Activated gamma-delta T cell treated with anti-CD3 and anti-CD28 coated beads, Interleukin-2, amount 50 U/mL, for 16 hours (primary cell): Measurements from ENCODE around the gene CUX1.

Experiments used
- DNase-seq: peaks from one replicate; pipeline ENCODE4 v3.0.0-alpha.2; 2020; ENCODE audit warnings: low read depth

Gene CUX1

DNA sequence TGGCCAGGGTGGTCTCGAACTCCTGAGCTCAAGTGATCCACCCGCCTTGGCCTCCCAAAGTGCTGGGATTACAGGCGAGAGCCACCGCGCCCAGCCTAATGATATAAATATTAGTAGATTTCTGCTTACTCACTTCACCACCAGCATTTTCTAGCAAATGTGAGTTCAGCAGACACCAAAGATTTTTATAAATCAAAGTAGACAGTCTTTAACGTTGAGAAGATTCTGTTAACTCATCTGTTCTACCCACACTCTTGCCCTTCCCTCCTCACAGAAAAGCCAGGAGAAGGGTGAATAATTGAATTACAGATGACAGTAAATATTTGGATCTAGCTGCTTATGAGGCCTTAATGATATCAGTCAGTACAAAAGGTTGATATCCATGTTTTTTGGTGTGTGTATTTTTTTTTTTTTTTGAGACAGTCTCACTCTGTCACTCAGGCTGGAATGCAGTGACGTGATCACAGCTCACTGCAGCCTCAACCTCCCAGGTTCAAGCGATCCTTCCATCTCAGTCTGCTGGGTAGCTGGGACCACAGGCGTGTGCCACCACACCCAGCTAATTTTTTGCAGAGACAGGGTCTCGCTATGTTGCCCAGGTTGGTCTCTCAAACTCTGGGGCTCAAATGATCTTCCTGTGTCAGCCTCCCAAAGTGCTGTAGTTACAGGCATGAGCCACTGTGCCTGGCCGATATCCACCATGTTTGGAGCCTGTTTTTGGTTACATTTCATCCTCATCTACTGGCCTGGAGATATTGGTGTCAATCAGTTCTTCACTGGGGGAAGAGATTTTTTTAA, 120.5 kb downstream of the CUX1 start:
- no peak for DNase-seq

DNA sequence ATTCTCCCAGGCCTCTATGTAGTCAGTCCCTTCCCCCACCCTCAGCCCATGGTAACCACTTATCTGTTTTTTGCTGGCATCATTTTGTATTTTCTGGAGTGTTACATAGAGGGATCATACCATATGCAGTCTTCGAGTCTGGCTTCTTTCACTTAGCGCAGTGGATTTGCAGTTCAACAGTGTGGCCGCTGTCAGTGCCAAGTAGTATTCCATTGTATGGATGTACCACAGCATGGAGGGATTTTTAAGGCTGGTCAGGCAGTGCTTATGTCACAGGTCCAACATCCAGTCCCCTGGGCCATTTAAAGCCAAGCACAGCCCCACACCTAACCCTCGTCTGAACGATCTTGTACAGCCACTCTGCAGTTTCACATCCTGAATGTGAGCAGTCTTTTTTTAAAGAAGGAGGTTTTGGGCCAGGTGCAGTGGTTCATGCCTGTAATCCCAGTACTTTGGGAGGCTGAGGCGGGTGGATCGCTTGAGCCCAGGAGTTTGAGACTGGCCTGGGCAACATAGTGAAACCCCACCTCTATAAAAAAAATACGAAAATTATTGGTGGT, 121.8 kb downstream of the CUX1 start:
- DNase-seq: no peak

GRCh38 chr7:101940151-101940550, 122.7 kb downstream of the CUX1 start:
- no peak for DNase-seq

DNA sequence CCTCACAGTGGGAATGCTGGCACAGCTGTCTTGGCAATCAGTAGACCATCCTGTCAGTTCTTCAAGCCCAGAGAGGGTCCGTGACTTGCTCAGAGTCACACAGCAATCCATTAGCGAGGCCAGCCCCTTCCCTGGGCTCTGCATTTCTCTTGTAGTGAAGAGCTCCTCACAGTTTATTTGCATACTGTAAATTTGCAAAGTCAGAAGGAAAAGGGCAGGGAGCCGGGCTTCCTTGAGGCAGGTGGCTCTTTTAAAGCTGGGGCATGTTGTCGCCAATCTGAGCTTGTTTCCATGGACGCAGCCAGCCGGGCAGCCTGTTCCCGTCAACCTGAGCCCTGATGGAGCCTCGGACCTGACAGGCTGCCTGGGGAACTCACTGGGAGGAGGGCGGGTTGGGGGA, 123.4 kb downstream of the CUX1 start:
- no peak for DNase-seq

- no peak for DNase-seq
Measured at GRCh38 chr7:101941481-101942383, 124.3 kb downstream of the CUX1 start.

DNA sequence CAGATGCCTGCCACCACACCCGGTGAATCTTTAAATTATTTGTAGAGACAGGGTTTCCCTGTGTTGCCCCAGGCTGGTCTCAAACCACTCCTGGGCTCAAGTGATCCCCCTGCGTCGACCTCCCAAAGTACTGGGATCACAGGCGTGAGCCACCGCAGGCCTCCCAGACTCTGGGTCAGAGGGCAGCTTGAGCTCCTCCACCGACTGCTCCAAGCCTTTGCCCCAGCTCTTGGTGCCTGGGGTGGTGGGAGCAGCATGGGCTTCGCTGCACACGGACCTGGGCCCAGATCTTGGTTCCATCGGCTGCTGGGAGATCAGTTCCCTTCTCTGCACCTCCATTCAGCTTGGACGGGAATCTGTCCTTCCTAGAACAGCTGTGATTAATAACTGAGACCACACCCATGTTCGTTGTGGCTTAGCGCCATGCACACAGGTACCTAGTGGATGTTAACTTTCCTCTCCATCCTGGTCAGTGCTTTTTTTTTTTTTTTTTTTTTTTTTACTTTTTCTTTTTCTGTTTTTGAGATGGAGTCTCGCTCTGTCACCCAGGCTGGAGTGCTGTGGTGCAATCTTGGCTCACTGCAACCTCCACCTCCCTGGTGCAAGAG, 125.3 kb downstream of the CUX1 start:
- no peak for DNase-seq

- no peak for DNase-seq
Measured at GRCh38 chr7:101943306-101943705, 125.9 kb downstream of the CUX1 start.

DNA sequence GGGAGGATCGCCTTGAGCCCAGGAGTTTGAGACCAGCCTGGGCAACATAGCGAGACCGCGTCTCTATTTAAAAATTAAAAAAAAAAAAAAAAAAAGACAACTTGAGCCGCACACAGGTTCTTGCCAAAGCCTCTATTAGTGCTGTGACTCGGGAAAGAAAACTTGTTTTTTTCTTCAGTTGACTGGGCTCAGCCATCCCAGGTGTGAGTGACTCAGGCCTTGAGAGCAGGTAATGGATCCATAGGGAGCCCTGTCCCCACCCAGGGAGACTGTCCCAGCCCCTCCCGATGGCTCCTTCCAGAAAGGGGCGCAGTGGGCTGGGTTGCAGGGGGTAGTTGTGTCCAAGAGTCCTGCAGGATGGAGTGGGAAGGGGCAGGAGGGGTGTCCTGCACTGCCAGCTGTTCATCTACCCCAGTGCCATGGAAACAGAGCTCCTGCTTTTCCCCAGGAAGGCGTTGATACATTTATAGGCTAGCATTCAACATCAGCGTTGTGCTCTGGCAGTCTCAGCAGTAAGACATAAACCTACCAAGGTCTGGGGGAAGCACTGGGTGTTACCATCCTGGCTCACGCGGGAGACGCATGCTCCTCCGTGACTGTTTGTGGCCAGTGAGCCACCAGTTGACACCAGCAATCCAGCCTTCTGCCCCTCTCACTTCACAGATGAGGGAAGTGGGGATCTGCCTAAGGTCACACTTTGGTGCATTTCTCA, 126.6 kb downstream of the CUX1 start:
- DNase-seq: no peak

GRCh38 chr7:101944611-101945010, 127.2 kb downstream of the CUX1 start:
- DNase-seq: no peak

DNA sequence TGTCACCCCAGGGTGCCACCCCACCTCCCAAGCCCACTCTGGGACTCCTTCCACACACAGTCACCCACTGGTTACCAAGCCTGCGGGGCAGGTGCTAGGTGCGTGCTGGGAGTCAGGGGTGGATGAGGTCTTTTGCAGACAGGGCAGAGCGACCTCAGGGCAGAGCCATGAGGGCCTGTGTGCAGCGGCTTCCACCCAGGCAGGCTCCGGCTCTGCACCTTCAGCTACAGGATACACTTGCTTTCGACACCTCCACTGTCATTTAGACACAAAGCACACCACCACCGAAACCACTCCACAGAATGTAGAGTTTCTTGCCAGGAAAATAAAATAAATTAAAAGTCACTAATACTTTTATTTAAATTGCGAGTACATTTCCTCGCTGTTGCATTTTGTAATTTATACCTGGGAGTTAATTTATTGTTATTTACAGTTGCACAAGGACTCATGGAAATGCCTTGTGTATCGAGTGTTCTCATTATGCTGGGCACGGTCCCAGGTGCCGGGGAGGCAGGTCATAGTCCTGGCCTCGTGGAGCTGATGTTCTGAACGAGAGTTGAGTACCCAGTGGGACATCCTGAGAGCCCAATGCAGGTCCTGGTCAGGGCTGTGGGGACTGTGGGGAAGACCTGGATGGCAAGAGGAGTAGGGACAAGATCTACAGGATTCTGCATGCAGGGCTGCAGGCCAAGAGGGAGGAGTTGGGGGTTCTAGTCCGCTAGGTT, 127.8 kb downstream of the CUX1 start:
- DNase-seq: no peak

DNA sequence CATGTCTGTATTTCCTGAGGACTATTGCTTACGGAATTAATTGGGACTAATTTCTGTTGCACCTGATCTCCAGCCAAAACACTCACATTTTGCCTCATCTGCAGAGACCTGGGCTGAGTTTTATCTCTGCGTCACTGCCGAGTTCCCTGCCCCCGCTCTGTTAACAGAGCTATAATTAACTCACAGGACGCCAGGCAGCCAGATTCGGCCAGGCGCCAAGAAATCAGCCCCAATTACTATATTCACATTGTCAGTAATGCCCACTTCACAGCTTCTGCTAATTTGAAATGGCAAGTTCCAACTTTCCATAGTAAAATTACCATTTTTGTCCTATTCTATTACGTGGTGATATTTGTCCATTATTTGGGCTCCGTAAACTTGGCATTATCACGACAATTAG, 130.5 kb downstream of the CUX1 start:
- no peak for DNase-seq

DNA sequence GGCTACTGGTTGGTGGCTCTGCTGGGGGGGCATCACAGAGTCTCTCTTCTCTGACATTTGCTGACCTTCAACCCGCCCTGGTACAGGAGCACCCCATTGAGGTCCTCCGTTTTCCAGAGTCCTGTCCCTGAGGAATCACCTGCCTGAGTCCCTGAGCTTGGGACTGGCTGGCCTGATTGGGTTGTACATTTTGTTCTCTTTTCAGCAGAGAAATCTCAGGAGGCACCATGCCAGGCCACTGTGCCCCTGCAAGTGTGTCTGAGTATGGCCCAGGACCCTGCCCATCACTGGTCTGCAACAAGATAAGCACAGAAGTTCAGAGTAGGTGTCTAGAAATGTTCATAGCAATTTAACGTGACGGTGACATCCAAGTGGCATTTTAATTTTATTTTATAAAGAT, 131.2 kb downstream of the CUX1 start:
- DNase-seq: no peak

DNA sequence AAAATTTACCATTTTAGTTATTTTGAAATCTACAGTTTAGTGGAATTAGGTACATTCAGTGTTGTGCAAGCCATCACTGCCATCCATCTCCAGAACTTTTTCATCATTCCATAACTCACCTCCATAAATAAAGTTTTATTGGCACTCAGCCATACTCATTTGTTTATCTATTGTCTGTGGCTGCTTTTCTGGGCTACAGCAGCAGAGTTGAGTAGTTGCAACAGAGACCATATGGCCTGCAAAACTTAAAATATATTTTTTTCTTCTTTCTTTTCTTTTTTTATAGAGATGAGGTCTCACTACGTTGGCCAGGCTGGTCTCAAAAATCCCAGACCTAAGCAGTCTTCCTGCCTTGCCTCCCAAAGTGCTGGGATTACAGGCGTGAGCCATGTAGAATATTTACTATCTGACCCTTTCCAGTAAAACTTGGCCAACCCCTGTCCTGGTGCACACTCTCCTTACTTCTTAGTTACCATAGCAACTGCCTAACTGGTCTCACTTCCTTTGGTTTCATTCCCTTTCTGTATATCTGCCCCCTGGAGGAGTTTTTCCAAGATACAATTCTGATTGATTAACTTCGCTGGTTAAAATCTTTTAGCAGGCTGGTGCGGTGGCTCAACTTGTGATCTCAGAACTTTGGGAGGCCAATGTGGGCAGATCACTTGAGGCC, 133.2 kb downstream of the CUX1 start:
- no peak for DNase-seq

DNA sequence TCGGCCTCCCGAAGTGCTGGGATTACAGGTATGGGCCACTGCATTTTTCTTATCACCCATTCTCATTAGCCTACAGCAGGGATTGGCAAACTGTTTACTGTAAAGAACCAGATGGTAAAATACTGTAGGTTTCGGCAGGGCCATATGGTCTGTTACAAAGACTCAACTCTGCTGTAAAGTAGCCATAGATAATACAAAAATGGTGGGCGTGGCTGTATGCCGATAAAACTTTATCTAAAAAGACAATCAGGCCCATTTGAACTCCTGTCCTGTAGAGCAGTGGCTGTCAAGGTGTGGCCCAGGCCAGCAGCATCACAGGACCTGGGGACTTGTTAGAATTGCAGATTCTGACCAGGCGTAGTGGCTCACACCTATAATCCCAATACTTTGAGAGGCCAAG, 134.3 kb downstream of the CUX1 start:
- DNase-seq: no peak

GRCh38 chr7:101952355-101953247, 135.2 kb downstream of the CUX1 start:
- DNase-seq: no peak

GRCh38 chr7:101953248-101953819, 135.9 kb downstream of the CUX1 start:
- no peak for DNase-seq

DNA sequence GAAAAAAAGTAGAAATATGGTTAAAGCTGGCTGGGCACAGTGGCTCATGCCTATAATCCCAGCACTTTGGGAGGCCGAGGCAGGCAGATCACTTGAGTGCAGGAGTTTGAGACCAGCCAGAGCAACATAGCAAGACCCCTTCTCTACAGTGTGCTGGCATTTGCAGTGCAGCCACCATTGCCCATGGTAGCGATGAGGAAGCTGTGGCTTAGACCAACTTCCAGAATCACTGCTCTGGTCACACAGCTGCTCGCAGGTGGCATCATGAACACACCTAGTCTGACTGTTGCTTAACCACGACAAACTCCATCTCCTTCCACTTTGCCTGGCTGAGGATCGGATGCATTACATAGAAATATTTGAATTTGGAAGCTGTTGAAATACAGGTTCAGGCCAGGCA, 137.1 kb downstream of the CUX1 start:
- DNase-seq: no peak

DNA sequence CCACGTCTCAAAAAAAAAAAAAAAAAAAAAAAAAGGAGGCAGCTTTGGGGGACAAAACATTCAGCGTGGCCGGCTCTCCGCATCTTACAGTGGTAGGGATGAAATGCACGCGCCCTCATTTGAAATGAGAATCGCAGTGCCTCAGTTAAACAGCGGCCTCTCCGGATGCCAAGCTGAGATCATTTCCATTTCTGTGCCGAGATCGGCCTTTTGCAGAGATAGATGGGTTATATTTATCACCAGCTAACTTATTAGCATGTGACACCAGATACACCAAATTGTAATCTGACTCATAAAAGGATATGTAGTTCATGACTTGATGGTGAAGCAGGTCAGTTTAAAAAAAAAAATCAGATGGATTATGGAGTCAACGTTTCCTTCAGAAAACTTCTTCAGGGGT, 138.7 kb downstream of the CUX1 start:
- DNase-seq: no peak
